Renal pelvis (tissue), 12 donors: Measurements from ENCODE around the gene IQCF5. TPM values are rescaled to one million over a fixed set of nuclear protein-coding genes. Genes with fewer than 3 reads are reported as not detected.
"Not testable (repeated sequence)": the region's sequence is repeated elsewhere in the genome, so short reads cannot be mapped to it uniquely, and the experiment has no call there.

ENCODE experiments used
- DNase-seq: peaks from one replicate; pipeline ENCODE4 v3.0.0-alpha.2; 2013
- long read RNA-seq, 16 experiments: transcript quantifications; one replicate each; lab custom pipeline, GENCODE V29; 2026
- polyA plus RNA-seq, 3 donors: library from polyadenylated mRNA; unstranded; fragments of 120-200 nt; gene quantifications; one replicate each; pipeline ENCODE4 v1.2.1, GENCODE V29; 2013; ENCODE audit not compliant: insufficient read length in 3 of 3

Gene IQCF5
- not detected for polyA plus RNA-seq
- long read RNA-seq, donor 1, result 0 reads
- long read RNA-seq, donor 2, result 0 reads
- long read RNA-seq, donor 3, result 0 reads
- long read RNA-seq, donor 4, result 0 reads
- long read RNA-seq, donor 5, result 0 reads
- long read RNA-seq, donor 6, result 0 reads
- long read RNA-seq, donor 7, result 0 reads
- long read RNA-seq, donor 8, result 0 reads
- long read RNA-seq, donor 9, result 0 reads
- long read RNA-seq, donor 10, result 0 reads
- long read RNA-seq, donor 11, result 0 reads
- long read RNA-seq, donor 12, result 0 reads
- long read RNA-seq, donor 13, result 0 reads
- long read RNA-seq, donor 14, result 0 reads
- long read RNA-seq, donor 15, result 0 reads
- long read RNA-seq, donor 16, result 0 reads

DNA sequence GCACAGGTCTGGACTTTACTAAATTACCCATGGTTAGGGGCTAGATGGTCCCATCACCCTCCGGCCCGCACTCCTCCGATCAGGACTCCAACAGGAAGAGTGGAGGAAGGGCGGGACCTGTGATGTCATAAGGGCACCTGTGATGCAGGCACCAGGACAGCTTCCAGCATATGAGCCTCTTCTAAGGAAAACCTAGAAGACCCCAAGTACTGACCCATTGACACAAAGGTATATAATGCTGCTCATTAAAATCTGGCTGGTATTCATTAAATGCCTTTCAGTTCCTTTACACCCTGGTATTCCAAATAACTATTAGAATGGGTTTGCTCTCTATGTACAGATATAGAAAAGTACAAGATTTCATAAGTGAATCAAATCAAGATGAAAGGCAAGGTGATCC, at the start of gene IQCF5:
Gene IQCF5, minus strand, starts transcription at position 101 of the 400 bp plus-strand sequence. Its CDS starts 70 bp downstream, at position 31.
- DNase-seq, result no peak

DNA sequence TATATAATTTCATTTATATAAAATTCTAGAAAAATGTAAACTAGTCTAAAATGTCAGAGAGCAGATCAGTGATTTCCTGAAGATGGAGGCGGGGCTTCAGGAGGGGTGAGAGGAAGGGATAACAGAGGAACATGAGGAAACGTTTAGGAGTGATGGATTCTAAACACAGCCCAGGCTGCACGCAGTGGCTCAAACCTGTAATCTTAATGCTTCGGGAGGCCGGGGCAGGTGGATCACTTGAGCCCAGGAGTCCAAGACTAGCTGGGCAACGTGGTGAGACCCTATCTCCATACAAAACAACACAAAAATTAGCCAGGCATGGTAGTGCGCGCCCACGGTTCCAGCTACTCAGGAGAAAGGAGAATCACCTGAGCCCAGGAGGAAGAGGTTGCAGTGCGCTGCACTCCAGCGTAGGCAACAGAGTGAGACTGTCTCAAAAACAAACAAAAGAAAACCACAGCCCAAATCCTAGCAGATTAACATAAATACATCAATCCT, 45.7 kb upstream of the IQCF5 start:
- no peak for DNase-seq

DNA sequence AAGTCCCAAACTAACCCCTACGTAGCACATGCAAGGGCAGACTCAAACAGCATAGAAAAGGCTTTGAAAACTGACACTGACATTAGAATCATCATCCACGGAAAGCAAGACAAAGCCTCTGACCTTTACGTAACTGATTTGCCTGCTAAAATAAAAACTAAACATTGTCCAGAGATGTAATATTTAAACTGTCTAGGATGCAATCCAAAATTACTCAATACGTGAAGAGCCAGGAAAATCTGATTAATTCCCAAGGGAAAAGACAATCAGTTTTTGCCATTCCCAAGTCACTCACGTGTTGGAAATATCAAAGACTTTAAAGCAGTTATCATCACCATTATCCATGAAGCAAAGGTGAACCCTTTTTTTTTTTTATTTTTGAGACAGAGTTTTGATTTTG, 41.0 kb upstream of the IQCF5 start:
- no peak for DNase-seq

DNA sequence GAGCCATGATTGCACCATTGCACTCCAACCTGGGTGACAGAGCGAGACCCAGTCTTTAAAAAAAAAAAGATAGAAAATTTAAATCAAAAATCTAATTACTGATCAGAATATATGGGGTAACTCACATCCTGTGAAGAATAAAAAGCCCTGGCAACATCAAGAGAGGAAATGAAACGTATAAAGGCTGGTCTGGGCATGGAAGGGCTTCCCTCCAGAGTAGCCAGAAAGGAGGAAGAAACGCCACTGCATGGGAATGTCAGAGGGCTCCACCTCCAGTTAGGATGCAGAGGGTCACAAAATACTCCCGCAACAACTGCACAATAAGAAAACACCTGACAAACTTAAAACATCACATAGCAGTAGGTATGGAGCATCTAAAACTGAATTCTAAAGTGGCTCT, 32.6 kb upstream of the IQCF5 start:
- DNase-seq, result no peak

DNA sequence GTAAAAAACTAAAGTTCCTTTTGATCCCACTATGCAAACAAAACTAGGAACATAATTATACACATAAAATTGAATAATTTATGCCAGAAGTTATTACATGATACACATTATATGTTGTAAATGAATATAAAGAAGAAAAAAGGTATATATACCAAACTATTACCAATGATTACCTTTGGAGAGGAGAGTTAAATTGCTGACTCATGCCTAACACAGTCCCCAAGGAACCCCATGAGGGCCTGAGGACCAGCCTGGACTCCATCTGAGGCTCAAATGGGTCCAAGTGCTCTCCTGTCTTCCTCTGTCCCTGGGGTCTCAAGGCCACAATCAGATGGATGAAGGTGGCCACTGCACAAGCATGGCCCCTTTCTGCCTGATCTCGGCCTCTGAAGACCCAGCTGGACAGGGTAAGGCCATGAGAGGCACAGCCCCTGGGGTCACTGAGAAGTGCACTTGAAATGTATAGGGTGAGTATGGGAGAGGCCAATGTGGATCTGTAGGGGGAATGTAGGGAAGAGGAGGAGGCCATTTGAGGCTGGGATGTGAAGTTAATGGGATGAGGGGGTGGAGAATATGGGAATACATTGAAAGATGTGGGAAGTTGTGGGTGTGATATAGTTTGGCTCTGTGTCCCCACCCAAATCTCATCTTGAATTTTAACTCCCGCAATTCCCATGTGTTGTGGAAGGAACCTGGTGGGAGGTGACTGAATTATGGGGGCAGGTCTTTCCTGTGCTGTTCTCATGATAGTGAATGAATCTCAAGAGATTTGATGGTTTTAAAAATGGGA, 28.8 kb upstream of the IQCF5 start:
- DNase-seq, result no peak

DNA sequence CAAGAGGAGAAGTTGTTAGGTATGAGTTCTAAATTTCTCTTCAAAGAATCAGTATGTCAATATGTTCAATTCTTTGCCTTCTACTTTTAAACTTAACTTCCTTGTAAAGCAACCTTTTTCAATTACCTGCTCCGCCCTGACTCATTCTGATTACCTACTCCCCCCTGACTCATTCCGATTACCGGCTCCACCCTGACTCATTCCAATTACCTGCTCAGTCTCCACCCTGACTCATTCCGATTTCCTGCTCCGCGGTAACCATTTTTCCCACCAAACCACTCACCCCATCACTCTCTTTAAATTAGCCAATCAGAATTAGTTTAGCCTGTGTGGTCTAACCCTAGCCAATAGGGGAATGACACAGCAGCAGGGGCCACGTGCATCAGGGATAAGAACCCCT, 27.0 kb upstream of the IQCF5 start:
- not testable (repeated sequence) for DNase-seq

DNA sequence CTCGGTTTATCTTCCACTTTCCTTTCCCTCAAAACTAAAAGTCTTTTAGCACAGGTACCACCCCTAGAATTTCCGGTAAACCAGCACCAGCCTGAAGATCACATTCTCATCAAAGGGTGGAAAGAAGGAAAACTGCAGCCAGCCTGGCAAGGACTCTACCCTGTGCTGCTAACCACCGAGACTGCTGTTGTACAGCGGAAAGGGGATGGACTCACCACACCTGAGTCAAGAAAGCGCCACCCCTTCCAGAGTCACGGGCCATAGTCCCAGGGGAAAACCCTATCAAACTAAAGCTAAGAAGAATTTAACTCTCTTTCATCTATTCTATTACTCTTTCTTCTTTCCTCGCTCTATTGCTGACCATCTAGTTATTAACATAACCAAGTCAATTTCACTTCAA, 24.6 kb upstream of the IQCF5 start:
- not testable (repeated sequence) for DNase-seq

DNA sequence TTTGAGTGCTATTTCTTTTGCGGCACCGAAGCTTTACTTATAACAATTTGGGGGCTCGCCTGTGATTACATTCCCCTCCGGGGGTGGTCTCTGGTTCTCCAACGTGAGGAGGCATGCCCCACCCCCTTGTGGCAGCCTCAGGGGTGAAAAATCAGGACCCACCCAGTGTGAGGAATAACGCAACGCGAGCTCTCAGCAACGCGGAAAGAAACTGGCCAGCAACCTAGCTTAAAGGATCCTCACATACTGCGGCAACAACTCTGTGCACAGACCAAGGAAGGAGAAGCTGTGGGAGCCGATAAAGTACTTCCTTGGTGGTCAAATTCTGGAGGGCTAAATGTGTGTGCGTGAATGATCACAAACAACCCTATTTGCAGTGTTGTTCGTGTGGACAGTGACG, 22.0 kb upstream of the IQCF5 start:
- no peak for DNase-seq

DNA sequence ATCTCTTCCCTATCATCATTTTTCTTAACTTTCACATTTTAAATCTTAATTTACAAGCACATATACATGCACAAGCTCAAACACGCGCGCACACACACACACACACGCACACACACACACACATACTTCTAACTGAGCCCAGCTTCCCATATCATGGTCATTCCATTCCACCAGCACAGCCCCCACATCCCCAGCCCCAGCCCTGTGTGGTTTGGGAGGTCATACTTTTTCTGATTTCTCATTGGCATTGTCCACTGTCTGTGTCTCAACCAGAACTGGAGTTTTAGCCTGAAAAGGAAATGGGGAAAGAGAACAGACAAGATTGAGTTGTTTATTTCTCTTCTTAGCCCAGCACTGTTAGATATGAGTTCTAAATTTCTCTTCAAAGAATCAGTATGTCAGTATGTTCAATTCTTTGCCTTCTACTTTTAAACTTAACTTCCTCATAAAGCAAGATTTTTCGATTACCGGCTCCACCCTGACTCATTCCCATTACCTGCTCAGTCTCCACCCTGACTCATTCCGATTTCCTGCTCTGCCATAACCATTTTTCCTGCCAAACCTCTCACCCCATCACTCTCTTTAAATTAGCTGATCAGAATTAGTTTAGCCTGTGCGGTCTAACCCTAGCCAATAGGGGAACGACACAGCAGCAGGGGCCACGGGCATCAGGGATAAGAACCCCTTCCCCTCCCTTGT, 21.4 kb upstream of the IQCF5 start:
- no peak for DNase-seq

DNA sequence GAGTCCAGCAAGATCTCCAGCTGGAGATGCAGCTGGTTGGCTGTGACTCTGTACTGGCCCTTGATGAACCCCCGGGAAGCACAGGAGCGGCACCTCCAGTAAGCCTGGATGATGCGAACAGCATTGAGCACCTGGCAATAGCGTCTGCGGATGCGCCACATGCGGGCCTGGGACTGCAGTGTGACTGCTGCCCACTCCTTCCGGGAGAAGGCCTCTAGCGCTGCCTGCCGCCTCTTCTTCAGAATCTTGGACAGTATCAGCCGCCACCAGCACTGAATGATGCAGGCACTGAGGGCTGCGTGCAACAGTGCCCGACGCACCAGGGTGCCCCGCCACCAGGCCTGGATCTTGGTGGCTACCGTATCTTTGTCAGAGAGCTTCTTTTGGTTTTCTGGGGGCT, 19.5 kb upstream of the IQCF5 start:
- no peak for DNase-seq

DNA sequence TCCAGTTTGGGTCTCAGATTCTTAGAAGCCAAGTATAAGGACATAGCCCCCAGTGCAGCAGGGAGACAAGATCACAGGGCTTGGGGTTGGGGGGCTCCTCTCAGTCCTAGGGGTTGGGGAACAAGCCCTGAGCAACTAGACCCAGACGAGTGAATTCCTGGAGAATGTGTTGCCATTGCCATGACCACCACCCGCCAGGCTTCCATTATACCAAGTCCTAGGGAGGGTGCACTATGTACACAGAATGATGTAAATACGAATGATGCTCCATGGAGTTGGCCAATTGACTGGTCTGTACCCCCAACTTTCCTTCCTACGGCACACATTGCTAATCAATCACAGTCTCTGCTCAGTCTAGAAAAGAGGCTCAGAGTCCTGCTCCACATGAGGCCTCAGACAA, 19.0 kb upstream of the IQCF5 start:
- no peak for DNase-seq

DNA sequence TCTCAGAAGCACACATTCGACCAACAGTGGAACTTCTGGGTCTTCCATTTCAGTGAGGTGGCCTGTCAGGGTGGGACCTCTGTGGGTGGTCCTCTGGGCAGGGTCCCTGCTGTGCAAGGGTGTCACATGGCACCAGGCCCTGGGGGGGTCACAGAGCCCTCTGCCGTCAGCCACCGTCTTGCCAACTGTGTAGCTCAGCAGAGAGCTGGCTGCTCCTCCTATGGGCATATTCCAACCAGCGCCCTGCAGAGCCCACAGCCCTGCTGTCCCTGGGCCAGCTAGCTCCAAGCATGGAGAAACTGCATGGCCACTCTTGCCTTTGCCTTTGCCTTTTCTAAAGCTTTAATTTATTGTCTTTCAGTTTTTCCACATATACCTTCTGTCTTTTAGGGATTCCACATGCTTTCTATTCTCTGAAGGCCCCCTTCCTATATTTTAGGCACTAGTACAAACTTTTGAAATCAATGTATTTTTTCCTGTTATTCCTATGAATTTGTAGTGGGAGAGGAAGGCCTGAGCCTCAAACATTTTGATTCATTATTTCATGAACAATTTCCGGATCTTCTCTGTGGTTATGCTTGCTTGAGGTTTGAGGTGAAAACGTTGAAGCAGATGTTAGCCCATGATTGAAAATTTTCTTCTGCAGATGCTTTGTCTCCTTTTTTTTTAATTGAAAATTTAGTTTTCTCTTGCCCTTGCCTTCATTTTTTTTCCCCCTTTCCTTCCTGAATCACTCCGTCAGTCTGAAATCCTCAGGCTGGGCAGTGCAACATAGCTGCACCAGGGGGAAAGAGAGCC, 16.0 kb upstream of the IQCF5 start:
- no peak for DNase-seq

DNA sequence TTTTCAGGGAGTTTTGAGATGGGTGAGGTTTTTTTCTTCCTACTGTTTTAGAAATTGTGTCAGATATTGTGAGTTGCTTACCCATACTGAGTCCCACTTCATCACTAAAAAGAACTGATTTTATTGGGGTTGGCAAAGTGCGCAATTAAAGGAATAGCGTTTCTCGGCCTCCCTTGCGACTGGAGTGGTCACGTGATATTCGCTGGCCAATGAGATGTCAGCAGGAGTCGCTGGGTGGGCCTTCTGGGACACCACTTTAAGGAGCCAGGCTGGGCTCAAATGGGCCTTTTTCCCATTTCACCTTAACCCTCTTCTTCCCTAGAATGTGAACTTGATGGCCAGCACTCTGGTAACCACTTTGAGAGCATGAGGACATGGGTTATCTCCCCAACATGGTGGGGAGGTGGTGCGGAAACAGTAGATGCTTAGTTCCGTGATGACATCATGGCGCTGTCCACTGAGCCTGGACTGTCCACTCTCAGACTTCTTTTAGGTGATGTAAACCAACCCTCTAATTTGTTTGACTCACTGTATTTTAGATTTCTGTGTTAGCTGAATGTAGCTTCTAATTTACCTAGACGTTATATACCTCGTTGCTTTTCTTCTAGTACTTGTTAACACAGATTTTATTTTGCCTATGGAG, 13.2 kb upstream of the IQCF5 start:
- no peak for DNase-seq

DNA sequence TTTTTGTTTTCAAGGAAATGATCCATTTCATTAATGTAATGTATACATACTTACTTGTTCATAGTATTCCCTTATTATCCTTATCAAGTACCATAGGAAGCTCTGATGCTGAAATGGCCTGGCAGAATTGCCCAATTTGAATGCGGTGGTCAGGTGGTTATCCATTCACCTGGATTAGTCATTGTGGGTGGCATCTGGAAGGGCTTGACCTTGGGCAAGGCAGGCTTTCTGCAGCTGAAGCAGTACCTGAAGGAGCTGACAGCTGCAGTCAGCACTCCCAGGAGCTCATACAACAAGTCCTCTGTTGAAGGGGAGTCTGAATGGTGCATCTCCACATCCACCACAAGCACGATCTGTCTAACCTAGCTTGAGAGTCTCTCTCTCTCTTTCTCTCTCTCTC, 12.2 kb upstream of the IQCF5 start:
- no peak for DNase-seq

DNA sequence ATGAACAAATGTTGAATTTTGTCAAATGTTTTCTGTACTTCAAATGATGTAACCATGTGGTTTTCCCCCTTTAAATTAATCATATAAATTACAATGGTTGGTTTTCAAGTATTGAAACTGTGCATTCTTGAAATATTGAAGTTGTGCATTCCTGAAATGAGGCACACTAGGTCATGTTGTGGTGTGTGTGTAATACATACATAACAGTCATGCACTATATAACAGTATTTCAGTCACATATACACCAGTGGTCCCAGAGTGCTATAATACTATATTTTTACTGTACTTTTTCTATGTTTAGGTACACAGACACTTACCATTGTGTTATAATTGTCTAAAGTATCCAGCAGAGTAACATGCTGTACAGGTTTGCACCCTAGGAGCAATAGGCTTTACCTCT, 11.0 kb upstream of the IQCF5 start:
- no peak for DNase-seq

DNA sequence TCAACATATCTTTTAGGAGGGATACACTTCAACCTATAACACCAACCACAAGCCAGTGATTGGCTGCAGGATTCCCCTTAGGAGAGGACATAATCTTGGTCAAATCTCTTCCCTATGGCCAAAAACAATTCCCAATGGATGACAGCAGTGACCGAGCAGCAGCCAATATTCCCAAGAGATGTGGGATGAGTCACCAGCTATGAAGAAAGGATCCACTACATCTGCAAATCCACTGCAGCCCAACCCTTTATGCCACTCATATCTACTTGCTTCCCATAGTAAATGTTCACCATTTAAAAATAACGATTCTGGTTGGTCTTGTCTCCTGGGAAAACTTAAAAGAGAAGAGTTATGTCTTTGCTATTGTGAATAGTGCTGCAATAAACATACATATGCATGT, 4.5 kb upstream of the IQCF5 start:
- no peak for DNase-seq

DNA sequence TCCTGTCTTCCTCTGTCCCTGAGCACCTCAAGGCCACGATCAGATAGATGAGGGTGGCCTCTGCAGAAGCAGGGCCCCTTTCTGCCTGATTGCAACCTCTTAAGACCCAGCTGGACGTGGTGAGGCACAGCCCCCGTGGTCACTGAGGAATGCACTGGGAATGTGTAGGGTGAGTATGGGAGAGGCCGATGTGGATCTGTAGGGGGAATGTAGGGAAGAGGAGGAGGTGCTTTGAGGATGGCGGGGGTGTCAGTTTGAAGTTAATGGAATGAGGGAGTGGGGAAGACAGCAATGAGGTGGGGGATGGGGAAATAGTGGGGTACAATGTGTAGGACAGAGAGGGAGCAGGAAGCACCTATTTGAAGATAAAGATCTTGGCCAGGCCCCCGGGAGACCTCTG, 785 bp upstream of the IQCF5 start:
- no peak for DNase-seq

DNA sequence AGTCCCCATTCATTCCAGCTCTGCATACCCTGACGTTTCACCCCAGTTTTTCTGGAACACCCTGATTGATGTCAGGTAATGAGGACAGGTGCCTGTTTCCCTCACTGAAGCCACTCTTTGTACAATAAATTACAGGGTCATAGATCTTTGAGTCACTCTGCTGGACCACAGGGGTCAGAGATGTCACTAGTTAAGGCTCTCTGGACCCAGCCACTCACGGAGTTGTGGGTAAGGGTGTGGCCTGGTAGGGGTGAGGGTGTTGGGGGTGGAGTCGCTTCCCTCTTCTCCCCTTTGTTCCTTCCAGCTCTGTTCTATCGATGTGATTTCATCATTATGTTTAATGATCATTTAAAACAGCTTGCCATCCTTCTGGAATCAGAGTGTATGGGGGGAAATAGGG, 512 bp downstream of the IQCF5 start:
- DNase-seq, result no peak

DNA sequence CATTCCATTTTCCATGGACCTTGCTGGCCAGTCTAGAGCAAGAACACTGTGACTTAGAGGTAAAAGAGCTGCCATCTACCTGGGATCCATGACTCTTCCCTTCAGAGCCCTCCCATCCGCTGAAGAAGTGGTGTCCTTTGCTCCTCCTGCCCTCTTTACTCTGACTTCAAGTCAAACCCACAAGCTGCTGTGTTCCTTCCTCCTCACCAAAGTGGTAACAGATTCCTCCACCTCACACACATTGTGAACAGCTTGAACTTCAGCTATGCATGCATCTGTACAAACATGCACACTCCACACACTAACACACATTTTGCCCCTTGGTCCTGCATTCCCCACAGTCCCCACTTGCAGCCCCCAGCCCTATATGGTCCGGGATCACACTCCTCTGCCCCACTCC, 990 bp downstream of the IQCF5 start:
- no peak for DNase-seq

DNA sequence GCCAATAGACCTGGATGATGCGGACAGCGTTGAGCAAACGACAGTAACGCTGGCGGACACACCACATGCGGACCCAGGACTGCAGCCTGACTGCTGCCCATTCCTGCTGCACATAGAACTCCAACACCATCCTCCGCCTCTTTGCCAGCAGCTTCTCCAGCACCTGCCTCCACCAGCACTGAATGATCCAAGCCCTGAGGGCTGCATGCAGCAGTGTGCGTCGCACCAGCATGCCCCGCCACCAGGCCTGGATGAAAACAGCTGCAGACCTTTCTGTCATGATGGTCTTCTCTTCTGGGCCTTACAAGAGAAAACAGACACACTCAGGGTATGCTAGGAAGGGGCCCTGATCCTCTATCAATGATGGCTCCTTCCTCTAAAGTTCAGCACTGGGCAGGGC, 1.5 kb downstream of the IQCF5 start:
- no peak for DNase-seq

DNA sequence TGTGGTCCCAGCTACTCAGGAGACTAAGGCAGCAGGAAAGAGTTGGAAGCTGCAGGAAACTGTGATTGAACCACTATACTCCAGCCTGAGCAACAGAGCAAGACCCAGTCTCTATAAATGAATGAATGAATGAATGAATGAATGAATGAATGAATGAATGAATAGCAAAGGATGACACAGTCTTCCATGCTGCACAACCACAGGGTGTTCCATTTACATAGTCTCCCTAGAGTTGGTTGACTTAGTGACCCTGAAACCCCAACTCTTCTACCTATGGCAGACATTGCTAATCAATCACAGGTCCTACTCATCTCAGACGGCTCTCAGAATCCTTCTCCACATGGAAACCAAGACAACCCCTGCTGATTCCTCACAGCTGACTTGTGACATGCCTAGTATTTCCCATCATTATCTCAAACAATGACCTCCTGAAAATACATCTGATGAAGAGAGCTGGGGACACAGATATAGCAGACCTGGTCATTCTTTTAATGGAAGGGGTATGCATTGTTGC, 2.1 kb downstream of the IQCF5 start:
- DNase-seq, result no peak
